Fibroblast of the aortic adventitia (primary cell): ENCODE results near the gene PREX1. TPM values are rescaled to one million over a fixed set of nuclear protein-coding genes. Genes with fewer than 3 reads are reported as not detected.
A peak's percentile ranks its signal among the peaks of the same experiment; 100 is the strongest.
"Not testable (repeated sequence)": the region's sequence is repeated elsewhere in the genome, so short reads cannot be mapped to it uniquely, and the experiment has no call there.

Experiments used
- DNase-seq: peaks from one replicate; pipeline ENCODE4 v3.0.0-alpha.2; 2010; ENCODE audit warnings: low read depth
- H3K4me3 ChIP-seq: 2 replicates; pipeline ENCODE4 v1.5.1; 2011; ENCODE audit warnings: low read depth, mild to moderate bottlenecking, control low read depth, low read length, moderate library complexity
- CTCF ChIP-seq: IDR thresholded peaks from 2 replicates; pipeline ENCODE4 v1.5.1; 2011; ENCODE audit warnings: mild to moderate bottlenecking, low read length, control low read depth, inconsistent platforms; ENCODE audit not compliant: insufficient read depth
- total RNA-seq: library from RNA; depleted of rRNA; stranded (reverse); fragments of >200 nt; gene quantifications from 2 replicates; pipeline ENCODE4 v1.2.3, GENCODE V29; 2012; ENCODE audit warnings: low replicate concordance

Gene PREX1
- total RNA-seq, 1 donor = 13.0 TPM

- H3K4me3 ChIP-seq = no peak overlapping the region
- DNase-seq = no peak
- no peak for TF ChIP-seq CTCF
These were observed 15.0 kb downstream of the PREX1 start for GRCh38 chr20:48812600-48813445.

DNA sequence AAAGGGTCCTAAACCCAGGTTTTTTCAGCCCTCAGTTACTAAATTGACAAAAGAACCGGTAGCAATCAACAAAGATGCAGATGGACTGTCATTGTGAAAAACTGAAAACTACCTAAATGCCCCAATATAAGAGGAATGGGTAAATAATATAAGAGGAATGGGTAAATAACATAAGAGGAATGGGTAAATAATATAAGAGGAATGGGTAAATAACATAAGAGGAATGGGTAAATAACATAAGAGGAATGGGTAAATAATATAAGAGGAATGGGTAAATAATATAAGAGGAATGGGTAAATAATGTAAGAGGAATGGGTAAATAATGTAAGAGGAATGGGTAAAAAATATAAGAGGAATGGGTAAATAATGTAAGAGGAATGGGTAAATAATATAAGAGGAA, 15.7 kb downstream of the PREX1 start:
- DNase-seq, H3K4me3 ChIP-seq: not testable (repeated sequence)

GRCh38 chr20:48809673-48810072, 18.1 kb downstream of the PREX1 start:
- DNase-seq = no peak
- no peak overlapping the region for H3K4me3 ChIP-seq
- TF ChIP-seq CTCF = no peak

GRCh38 chr20:48808382-48809034, 19.3 kb downstream of the PREX1 start:
- no peak overlapping the region for H3K4me3 ChIP-seq
- no peak for DNase-seq
- TF ChIP-seq CTCF = no peak

GRCh38 chr20:48807586-48808381, 20.0 kb downstream of the PREX1 start:
- peak; percentile 63 for DNase-seq
- no peak overlapping the region for H3K4me3 ChIP-seq
- TF ChIP-seq CTCF = no peak

DNA sequence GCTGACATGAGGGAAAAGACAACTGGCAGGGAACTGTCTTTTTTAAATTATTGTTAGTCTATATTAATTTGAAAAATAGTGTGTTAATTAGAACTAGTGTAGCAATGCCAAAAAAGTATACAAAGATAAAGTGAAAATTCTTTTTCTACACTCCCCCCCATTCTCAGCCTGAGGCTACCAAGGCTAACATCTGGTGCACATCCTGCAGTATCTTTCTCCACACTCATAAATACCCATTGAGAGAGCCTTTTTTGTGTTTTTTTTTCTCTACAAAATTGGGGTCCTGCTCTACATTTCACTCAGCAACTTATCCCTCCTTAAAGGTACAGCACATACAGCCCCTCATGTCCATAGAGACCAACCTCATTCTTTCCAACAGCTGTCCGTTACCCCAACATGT, 20.7 kb downstream of the PREX1 start:
- no peak for TF ChIP-seq CTCF
- DNase-seq = no peak
- H3K4me3 ChIP-seq = no peak overlapping the region

DNA sequence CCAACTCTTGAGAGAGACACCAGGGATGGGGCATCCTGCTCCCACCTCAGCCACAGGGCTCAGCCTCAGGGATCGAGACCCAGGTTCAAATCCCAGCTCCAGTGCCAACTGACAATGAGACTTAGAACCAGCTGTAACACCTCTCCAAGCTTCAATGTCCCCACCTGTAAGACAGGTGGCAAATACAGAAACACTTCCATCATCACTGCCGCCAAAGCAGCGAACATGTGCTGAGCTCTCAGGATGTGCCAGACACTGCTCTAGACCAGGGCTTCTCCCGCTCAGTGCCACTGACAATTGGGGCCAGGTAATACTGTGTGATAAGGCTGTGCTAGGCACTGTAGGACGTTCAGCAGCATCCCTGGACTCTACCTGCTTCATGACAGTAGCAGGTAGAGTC, 22.1 kb downstream of the PREX1 start:
- H3K4me3 ChIP-seq = no peak overlapping the region
- no peak for DNase-seq
- no peak for TF ChIP-seq CTCF
